Keratinocyte (primary cell): Measurements from ENCODE around the gene HNRNPH3. TPM values are rescaled to one million over a fixed set of nuclear protein-coding genes. Genes with fewer than 3 reads are reported as not detected.

Experiments
- DNase-seq: peaks from one replicate; pipeline ENCODE4 v3.0.0-alpha.2; 2011; ENCODE audit warnings: low read depth, missing footprints, low spot score
- FAIRE-seq: peaks from 2 replicates; lab custom pipeline; 2011; peaks lifted over from hg19 to GRCh38; lab: Jason Lieb, UNC
- H2AFZ ChIP-seq: 2 replicates; pipeline ENCODE4 v1.6.0; 2012; ENCODE audit warnings: low read length, control low read depth, inconsistent platforms; ENCODE audit not compliant: control insufficient read depth
- H3K27ac ChIP-seq: 2 replicates; pipeline ENCODE4 v1.5.1; 2011; ENCODE audit warnings: low read length; ENCODE audit not compliant: control insufficient read depth, insufficient read depth
- H3K27me3 ChIP-seq: 3 replicates; pipeline ENCODE4 v1.6.0; 2011; ENCODE audit warnings: low read length; ENCODE audit not compliant: control insufficient read depth, insufficient read depth; ENCODE audit errors: extremely low read depth
- H3K36me3 ChIP-seq, 2 experiments: 2 replicates in 1 of 2; 3 replicates in 1 of 2; pipeline ENCODE4 v1.5.1; 2011; ENCODE audit warnings: low read length in 2 of 2, mild to moderate bottlenecking in 1 of 2; ENCODE audit not compliant: control insufficient read depth in 2 of 2, insufficient read depth in 2 of 2; ENCODE audit errors: extremely low read depth in 1 of 2
- H3K4me1 ChIP-seq: 3 replicates; pipeline ENCODE4 v1.5.1; 2011; ENCODE audit warnings: low read length; ENCODE audit not compliant: control insufficient read depth, insufficient read depth; ENCODE audit errors: extremely low read depth
- H3K4me2 ChIP-seq: 3 replicates; pipeline ENCODE4 v1.6.0; 2011; ENCODE audit warnings: low read depth, low read length; ENCODE audit not compliant: control insufficient read depth, insufficient read depth; ENCODE audit errors: extremely low read depth
- H3K4me3 ChIP-seq, 3 experiments: fragments of 200-600 bp in 1 of 3; sonication (generic) in 1 of 3; 2 replicates in 2 of 3; 3 replicates in 1 of 3; pipeline ENCODE4 v1.5.1; 2011 to 2016; ENCODE audit warnings: low read length in 3 of 3, mild to moderate bottlenecking in 3 of 3, control low read depth in 2 of 3, inconsistent platforms in 1 of 3, low read depth in 1 of 3, mixed read lengths in 1 of 3, mixed run types in 1 of 3, moderate library complexity in 1 of 3; ENCODE audit not compliant: control insufficient read depth in 2 of 3, insufficient read depth in 2 of 3; ENCODE audit errors: extremely low read depth in 1 of 3
- H3K79me2 ChIP-seq: 2 replicates; pipeline ENCODE4 v1.6.0; 2012; ENCODE audit warnings: low read length; ENCODE audit not compliant: control insufficient read depth, insufficient read depth
- H3K9ac ChIP-seq: 3 replicates; pipeline ENCODE4 v1.6.0; 2011; ENCODE audit warnings: low read length; ENCODE audit not compliant: control insufficient read depth, insufficient read depth; ENCODE audit errors: extremely low read depth
- H3K9me1 ChIP-seq: 3 replicates; pipeline ENCODE4 v1.6.0; 2011; ENCODE audit warnings: low read length; ENCODE audit not compliant: control insufficient read depth, insufficient read depth; ENCODE audit errors: extremely low read depth
- H3K9me3 ChIP-seq: 2 replicates; pipeline ENCODE4 v1.5.1; 2012; ENCODE audit warnings: low read depth, low read length; ENCODE audit not compliant: control insufficient read depth
- H4K20me1 ChIP-seq: 3 replicates; pipeline ENCODE4 v1.6.0; 2011; ENCODE audit warnings: low read length; ENCODE audit not compliant: control insufficient read depth, insufficient read depth; ENCODE audit errors: extremely low read depth
- EZH2 ChIP-seq: IDR thresholded peaks from one replicate; pipeline ENCODE4 v1.6.1; 2012; ENCODE audit warnings: inconsistent platforms, mild to moderate bottlenecking, low read length, moderate library complexity
- dilution Hi-C: fragments of 300-500 bp; cut with MboI; formaldehyde crosslinking; loops from one replicate; pipeline ENCODE4 v1.7.0; 2020; ENCODE audit warnings: low sequenced_read_pairs; ENCODE audit not compliant: extremely low pct_ligation_motif_present
- polyA plus RNA-seq, 5 experiments: library from polyadenylated mRNA; depleted of rRNA in 3 of 5; stranded (reverse) in 3 of 5; stranded (forward) in 1 of 5; unstranded in 1 of 5; fragments of >200 nt; gene quantifications; 1 replicate in 1 of 5; 2 replicates in 3 of 5; 3 replicates in 1 of 5; pipeline versions ENCODE4 v1.2.1 to v1.2.3, GENCODE V29; 2011 to 2012; ENCODE audit warnings: missing spikeins in 2 of 5, low read depth in 1 of 5, low replicate concordance in 1 of 5
- TF ChIP-seq, protein P1 (sequence below), 3 experiments: IDR thresholded peaks in 1 of 3; conservative IDR thresholded peaks in 1 of 3; optimal IDR thresholded peaks in 1 of 3; 2 replicates in 2 of 3; 3 replicates in 1 of 3; pipeline versions ENCODE3 to v1.5.1; 2011; ENCODE audit warnings: low read length in 3 of 3, mild to moderate bottlenecking in 3 of 3, moderate library complexity in 2 of 3, control low read depth in 1 of 3, inconsistent platforms in 1 of 3; ENCODE audit not compliant: insufficient read depth in 2 of 3; ENCODE audit errors: extremely low read depth in 1 of 3

Gene HNRNPH3
- polyA plus RNA-seq, 1 donor (not counting 4 experiments of a cell fraction or from before 2014, with no cell fraction given) = 108 TPM

DNA sequence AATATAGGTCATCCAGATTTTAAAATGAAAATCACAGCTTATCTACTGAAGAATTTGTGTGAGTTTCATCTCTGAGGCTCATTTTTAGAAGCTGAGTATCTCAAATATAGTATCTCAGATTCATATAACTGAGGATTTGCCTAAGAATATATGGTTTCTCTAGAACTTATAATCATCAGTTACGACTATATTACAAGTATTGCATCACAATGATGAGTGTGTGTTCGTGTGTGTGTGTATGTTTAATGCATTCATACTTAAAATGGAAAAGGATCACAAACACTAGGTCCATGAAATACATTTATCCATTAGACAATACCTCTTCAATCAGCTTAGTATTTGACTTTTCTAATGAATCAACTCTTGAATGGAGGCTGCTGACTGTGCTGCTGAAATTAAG, 53.9 kb downstream of the HNRNPH3 start:
- Histone ChIP-seq H3K9me1 (no peaks in the 10 kb centered on the region), H2AFZ (no peak overlapping the region), H3K4me1 (no peaks in the 10 kb centered on the region), H4K20me1 (no peaks in the 10 kb centered on the region), H3K36me3 (peaks cover 4 to 9% of the 10 kb centered on the region in 2 experiments), H3K9me3 (no peaks in the 10 kb centered on the region), H3K27me3 (no peaks in the 10 kb centered on the region), H3K79me2 (no peaks in the 10 kb centered on the region), H3K4me2 (no peak overlapping the region), H3K27ac (no peak overlapping the region), H3K9ac (no peak overlapping the region), H3K4me3 (no peak overlapping the region)
- no peak for TF ChIP-seq EZH2
- TF ChIP-seq, protein P1, sequence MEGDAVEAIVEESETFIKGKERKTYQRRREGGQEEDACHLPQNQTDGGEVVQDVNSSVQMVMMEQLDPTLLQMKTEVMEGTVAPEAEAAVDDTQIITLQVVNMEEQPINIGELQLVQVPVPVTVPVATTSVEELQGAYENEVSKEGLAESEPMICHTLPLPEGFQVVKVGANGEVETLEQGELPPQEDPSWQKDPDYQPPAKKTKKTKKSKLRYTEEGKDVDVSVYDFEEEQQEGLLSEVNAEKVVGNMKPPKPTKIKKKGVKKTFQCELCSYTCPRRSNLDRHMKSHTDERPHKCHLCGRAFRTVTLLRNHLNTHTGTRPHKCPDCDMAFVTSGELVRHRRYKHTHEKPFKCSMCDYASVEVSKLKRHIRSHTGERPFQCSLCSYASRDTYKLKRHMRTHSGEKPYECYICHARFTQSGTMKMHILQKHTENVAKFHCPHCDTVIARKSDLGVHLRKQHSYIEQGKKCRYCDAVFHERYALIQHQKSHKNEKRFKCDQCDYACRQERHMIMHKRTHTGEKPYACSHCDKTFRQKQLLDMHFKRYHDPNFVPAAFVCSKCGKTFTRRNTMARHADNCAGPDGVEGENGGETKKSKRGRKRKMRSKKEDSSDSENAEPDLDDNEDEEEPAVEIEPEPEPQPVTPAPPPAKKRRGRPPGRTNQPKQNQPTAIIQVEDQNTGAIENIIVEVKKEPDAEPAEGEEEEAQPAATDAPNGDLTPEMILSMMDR (optimal IDR thresholded peaks at IDR 0.05 in 1 of 3, IDR thresholded peaks at IDR 0.05 in 1 of 3, conservative IDR thresholded peaks at IDR 0.05 in 1 of 3; ENCODE audit: extremely low read depth in 1 of 3, insufficient read depth in 2 of 3, low read length in 3 of 3) = no peak
- FAIRE-seq = no peak
- dilution Hi-C loops = no loop called here
- DNase-seq = no peak

Other genes with a start within 250 kb of the HNRNPH3 start
- 0.42 to 1.0 TPM (median 0.54 TPM) in 3 replicates for gene MYPN, start 222.6 kb upstream of the HNRNPH3 start, polyA plus RNA-seq
- gene ATOH7, start 100.0 kb upstream of the HNRNPH3 start, polyA plus RNA-seq = 0.04 to 0.07 TPM in 2 of 3 replicates, not detected in the other
- 0.66 to 1.00 TPM (median 0.91 TPM) in 3 replicates for gene PBLD, start 864 bp downstream of the HNRNPH3 start, polyA plus RNA-seq
- 9.8 to 15.6 TPM (median 12.1 TPM) in 3 replicates for gene RUFY2, start 75.2 kb downstream of the HNRNPH3 start, polyA plus RNA-seq
- gene DNA2, start 139.9 kb downstream of the HNRNPH3 start, polyA plus RNA-seq = 2.6 to 7.6 TPM (median 3.5 TPM) in 3 replicates
- gene SLC25A16, start 195.5 kb downstream of the HNRNPH3 start, polyA plus RNA-seq = 11.7 to 27.2 TPM (median 20.1 TPM) in 3 replicates
- gene TET1, start 228.3 kb downstream of the HNRNPH3 start, polyA plus RNA-seq = 0.03 to 0.09 TPM (median 0.08 TPM) in 3 replicates